ENCODE data around the gene CASR.

CASR gene

DNA sequence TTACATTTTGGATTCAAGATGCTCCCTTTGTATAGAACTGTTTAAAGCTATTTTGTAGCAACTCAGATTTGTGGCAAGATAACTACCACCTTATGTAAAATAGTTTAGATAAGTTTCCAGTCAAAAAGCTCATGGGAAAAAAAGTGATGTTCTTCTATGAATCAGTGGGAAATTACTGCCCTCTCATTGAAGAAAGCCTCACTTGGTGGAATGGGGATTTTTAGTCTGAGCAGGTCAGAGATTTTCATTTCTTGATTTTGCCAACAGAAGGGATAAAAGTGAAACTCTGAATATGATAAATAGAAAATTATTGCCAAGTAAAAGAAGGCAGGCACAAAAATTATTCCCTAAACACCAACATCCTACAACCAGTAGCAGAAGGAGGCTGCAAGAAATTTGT, 115.7 kb downstream of the CASR start:
- no peak overlapping the region for H3K27ac ChIP-seq (ENCODE audit: insufficient read depth, low read length, poor library complexity, severe bottlenecking)
- no peak overlapping the region for H3K4me3 ChIP-seq (ENCODE audit: insufficient read depth, low read depth, low read length, poor library complexity, severe bottlenecking)
- H3K9me3 ChIP-seq (ENCODE audit: control insufficient read depth, low read length): no peaks in the 10 kb centered on the region
- no peak for DNase-seq
- H3K4me1 ChIP-seq (ENCODE audit: control insufficient read depth, insufficient read depth, low read length, poor library complexity, severe bottlenecking): peaks cover 4% of the 10 kb centered on the region
- no peaks in the 10 kb centered on the region for H3K27me3 ChIP-seq (replicated peaks; ENCODE audit: control insufficient read depth, insufficient read depth, low read length, poor library complexity, severe bottlenecking)
- no peaks in the 10 kb centered on the region for H3K36me3 ChIP-seq (ENCODE audit: control insufficient read depth, insufficient read depth, low read length)

GRCh38 chr3:122299872-122300460, 116.5 kb downstream of the CASR start:
- Histone ChIP-seq H3K27ac (ENCODE audit: insufficient read depth, low read length, poor library complexity, severe bottlenecking) (no peak overlapping the region), H3K4me1 (ENCODE audit: control insufficient read depth, insufficient read depth, low read length, poor library complexity, severe bottlenecking) (peaks cover 2% of the 10 kb centered on the region), H3K4me3 (ENCODE audit: insufficient read depth, low read depth, low read length, poor library complexity, severe bottlenecking) (no peak overlapping the region), H3K36me3 (ENCODE audit: control insufficient read depth, insufficient read depth, low read length) (no peaks in the 10 kb centered on the region), H3K9me3 (ENCODE audit: control insufficient read depth, low read length) (no peaks in the 10 kb centered on the region), H3K27me3 (replicated peaks; ENCODE audit: control insufficient read depth, insufficient read depth, low read length, poor library complexity, severe bottlenecking) (no peaks in the 10 kb centered on the region)
- peak in 1 of 3 donors; percentile 17 for DNase-seq

- no peaks in the 10 kb centered on the region for H3K36me3 ChIP-seq (ENCODE audit: control insufficient read depth, insufficient read depth, low read length)
- no peak for DNase-seq
- no peaks in the 10 kb centered on the region for H3K27me3 ChIP-seq (replicated peaks; ENCODE audit: control insufficient read depth, insufficient read depth, low read length, poor library complexity, severe bottlenecking)
- no peak overlapping the region for H3K4me3 ChIP-seq (ENCODE audit: insufficient read depth, low read depth, low read length, poor library complexity, severe bottlenecking)
- no peak overlapping the region for H3K27ac ChIP-seq (ENCODE audit: insufficient read depth, low read length, poor library complexity, severe bottlenecking)
- no peaks in the 10 kb centered on the region for H3K4me1 ChIP-seq (ENCODE audit: control insufficient read depth, insufficient read depth, low read length, poor library complexity, severe bottlenecking)
- H3K9me3 ChIP-seq (ENCODE audit: control insufficient read depth, low read length): no peaks in the 10 kb centered on the region
Measured at GRCh38 chr3:122301063-122301462, 117.6 kb downstream of the CASR start.

DNA sequence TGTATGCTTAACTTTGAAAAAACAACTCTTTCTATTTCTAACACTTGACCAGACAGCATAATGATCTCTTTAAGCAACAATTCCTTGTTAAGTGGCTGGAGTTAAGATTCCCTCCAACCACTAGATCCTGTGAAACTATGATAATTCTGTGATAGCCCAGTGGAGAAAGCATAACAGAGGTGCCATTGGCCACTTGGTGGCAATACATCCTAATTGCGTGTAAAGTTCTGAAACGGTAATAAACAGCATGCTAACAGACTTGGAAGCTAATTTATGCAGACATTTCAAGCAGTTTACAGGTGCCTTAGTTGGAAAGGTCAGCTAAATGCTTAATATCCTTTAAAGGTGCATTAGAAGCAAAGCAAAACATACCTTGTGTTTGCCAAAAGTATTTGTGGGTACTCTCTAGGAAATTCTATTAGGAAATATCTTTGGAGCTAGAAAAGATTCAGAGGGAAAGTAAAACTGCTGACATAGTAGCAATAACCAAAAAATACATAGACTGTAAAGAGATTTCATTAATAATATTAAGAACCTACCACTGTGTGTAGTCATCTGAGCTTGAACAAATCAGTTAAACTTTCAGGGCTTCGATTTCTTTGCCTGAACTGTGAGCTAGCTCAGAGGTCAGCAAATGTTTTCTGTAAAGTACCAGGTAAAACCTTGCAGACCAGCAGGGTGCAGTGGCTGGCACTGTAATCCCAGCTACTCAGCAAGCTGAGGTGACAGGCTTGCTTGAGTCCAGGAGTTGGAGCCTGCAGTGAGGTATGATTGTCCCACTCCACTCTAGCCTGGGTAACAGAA, 122.6 kb downstream of the CASR start:
- H3K36me3 ChIP-seq (ENCODE audit: control insufficient read depth, insufficient read depth, low read length): no peaks in the 10 kb centered on the region
- DNase-seq: no peak
- no peaks in the 10 kb centered on the region for H3K27me3 ChIP-seq (replicated peaks; ENCODE audit: control insufficient read depth, insufficient read depth, low read length, poor library complexity, severe bottlenecking)
- no peaks in the 10 kb centered on the region for H3K9me3 ChIP-seq (ENCODE audit: control insufficient read depth, low read length)
- no peak overlapping the region for H3K27ac ChIP-seq (ENCODE audit: insufficient read depth, low read length, poor library complexity, severe bottlenecking)
- no peaks in the 10 kb centered on the region for H3K4me1 ChIP-seq (ENCODE audit: control insufficient read depth, insufficient read depth, low read length, poor library complexity, severe bottlenecking)
- H3K4me3 ChIP-seq (ENCODE audit: insufficient read depth, low read depth, low read length, poor library complexity, severe bottlenecking): no peak overlapping the region

GRCh38 chr3:122306622-122306953, 123.1 kb downstream of the CASR start:
- Histone ChIP-seq H3K36me3 (ENCODE audit: control insufficient read depth, insufficient read depth, low read length) (no peaks in the 10 kb centered on the region), H3K27me3 (replicated peaks; ENCODE audit: control insufficient read depth, insufficient read depth, low read length, poor library complexity, severe bottlenecking) (no peaks in the 10 kb centered on the region), H3K27ac (ENCODE audit: insufficient read depth, low read length, poor library complexity, severe bottlenecking) (no peak overlapping the region), H3K9me3 (ENCODE audit: control insufficient read depth, low read length) (no peaks in the 10 kb centered on the region), H3K4me1 (ENCODE audit: control insufficient read depth, insufficient read depth, low read length, poor library complexity, severe bottlenecking) (no peaks in the 10 kb centered on the region), H3K4me3 (ENCODE audit: insufficient read depth, low read depth, low read length, poor library complexity, severe bottlenecking) (no peak overlapping the region)
- no peak for DNase-seq

GRCh38 chr3:122307094-122307687, 123.7 kb downstream of the CASR start:
- DNase-seq: no peak
- H3K9me3 ChIP-seq (ENCODE audit: control insufficient read depth, low read length): no peaks in the 10 kb centered on the region
- H3K4me3 ChIP-seq (ENCODE audit: insufficient read depth, low read depth, low read length, poor library complexity, severe bottlenecking): no peak overlapping the region
- no peaks in the 10 kb centered on the region for H3K4me1 ChIP-seq (ENCODE audit: control insufficient read depth, insufficient read depth, low read length, poor library complexity, severe bottlenecking)
- no peak overlapping the region for H3K27ac ChIP-seq (ENCODE audit: insufficient read depth, low read length, poor library complexity, severe bottlenecking)
- H3K27me3 ChIP-seq (replicated peaks; ENCODE audit: control insufficient read depth, insufficient read depth, low read length, poor library complexity, severe bottlenecking): no peaks in the 10 kb centered on the region
- no peaks in the 10 kb centered on the region for H3K36me3 ChIP-seq (ENCODE audit: control insufficient read depth, insufficient read depth, low read length)

- H3K4me1 ChIP-seq (ENCODE audit: control insufficient read depth, insufficient read depth, low read length, poor library complexity, severe bottlenecking): peaks cover 4% of the 10 kb centered on the region
- H3K9me3 ChIP-seq (ENCODE audit: control insufficient read depth, low read length): no peaks in the 10 kb centered on the region
- no peak overlapping the region for H3K27ac ChIP-seq (ENCODE audit: insufficient read depth, low read length, poor library complexity, severe bottlenecking)
- no peak overlapping the region for H3K4me3 ChIP-seq (ENCODE audit: insufficient read depth, low read depth, low read length, poor library complexity, severe bottlenecking)
- no peak for DNase-seq
- no peaks in the 10 kb centered on the region for H3K36me3 ChIP-seq (ENCODE audit: control insufficient read depth, insufficient read depth, low read length)
- no peaks in the 10 kb centered on the region for H3K27me3 ChIP-seq (replicated peaks; ENCODE audit: control insufficient read depth, insufficient read depth, low read length, poor library complexity, severe bottlenecking)
Measured at GRCh38 chr3:122307976-122308375, 124.5 kb downstream of the CASR start.

GRCh38 chr3:122310361-122310760, 126.9 kb downstream of the CASR start:
- Histone ChIP-seq H3K9me3 (ENCODE audit: control insufficient read depth, low read length) (no peaks in the 10 kb centered on the region), H3K4me3 (ENCODE audit: insufficient read depth, low read depth, low read length, poor library complexity, severe bottlenecking) (no peak overlapping the region), H3K27ac (ENCODE audit: insufficient read depth, low read length, poor library complexity, severe bottlenecking) (no peak overlapping the region), H3K4me1 (ENCODE audit: control insufficient read depth, insufficient read depth, low read length, poor library complexity, severe bottlenecking) (peaks cover 8% of the 10 kb centered on the region), H3K36me3 (ENCODE audit: control insufficient read depth, insufficient read depth, low read length) (no peaks in the 10 kb centered on the region), H3K27me3 (replicated peaks; ENCODE audit: control insufficient read depth, insufficient read depth, low read length, poor library complexity, severe bottlenecking) (no peaks in the 10 kb centered on the region)
- no peak for DNase-seq

GRCh38 chr3:122312826-122313225, 129.4 kb downstream of the CASR start:
- DNase-seq: no peak
- peaks cover 8% of the 10 kb centered on the region for H3K4me1 ChIP-seq (ENCODE audit: control insufficient read depth, insufficient read depth, low read length, poor library complexity, severe bottlenecking)
- H3K27ac ChIP-seq (ENCODE audit: insufficient read depth, low read length, poor library complexity, severe bottlenecking): no peak overlapping the region
- no peak overlapping the region for H3K4me3 ChIP-seq (ENCODE audit: insufficient read depth, low read depth, low read length, poor library complexity, severe bottlenecking)
- H3K27me3 ChIP-seq (replicated peaks; ENCODE audit: control insufficient read depth, insufficient read depth, low read length, poor library complexity, severe bottlenecking): no peaks in the 10 kb centered on the region
- no peaks in the 10 kb centered on the region for H3K36me3 ChIP-seq (ENCODE audit: control insufficient read depth, insufficient read depth, low read length)
- H3K9me3 ChIP-seq (ENCODE audit: control insufficient read depth, low read length): no peaks in the 10 kb centered on the region

DNA sequence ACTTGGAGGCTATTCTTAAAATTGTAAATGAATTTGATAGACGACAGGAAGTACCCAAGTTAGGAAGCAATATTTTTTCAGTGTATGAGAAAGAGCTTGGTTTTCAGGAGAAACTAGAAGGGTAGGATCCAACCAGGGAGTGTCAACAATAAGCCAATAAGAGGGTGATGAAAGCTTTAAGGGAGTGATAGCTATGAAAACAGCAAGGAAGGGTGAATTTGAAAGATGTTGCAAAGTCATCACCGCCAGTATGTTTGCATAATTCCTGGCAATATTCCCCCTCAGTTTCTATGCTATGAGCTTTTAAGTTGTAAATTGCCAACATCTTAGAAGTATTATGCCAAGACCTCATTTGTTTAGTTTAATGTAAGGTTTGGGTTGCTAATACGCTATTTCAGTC, 129.8 kb downstream of the CASR start:
- H3K36me3 ChIP-seq (ENCODE audit: control insufficient read depth, insufficient read depth, low read length): no peaks in the 10 kb centered on the region
- H3K4me3 ChIP-seq (ENCODE audit: insufficient read depth, low read depth, low read length, poor library complexity, severe bottlenecking): no peak overlapping the region
- H3K4me1 ChIP-seq (ENCODE audit: control insufficient read depth, insufficient read depth, low read length, poor library complexity, severe bottlenecking): peaks cover 8% of the 10 kb centered on the region
- no peaks in the 10 kb centered on the region for H3K27me3 ChIP-seq (replicated peaks; ENCODE audit: control insufficient read depth, insufficient read depth, low read length, poor library complexity, severe bottlenecking)
- DNase-seq: no peak
- H3K9me3 ChIP-seq (ENCODE audit: control insufficient read depth, low read length): no peaks in the 10 kb centered on the region
- no peak overlapping the region for H3K27ac ChIP-seq (ENCODE audit: insufficient read depth, low read length, poor library complexity, severe bottlenecking)
